Measurements from ENCODE around the gene TNNC1.

- TF ChIP-seq POLR2AphosphoS5 (IDR thresholded peaks at IDR 0.05; ENCODE audit: low read depth, low read length): no peak
- TF ChIP-seq TAF1 (IDR thresholded peaks at IDR 0.05; ENCODE audit: low read depth, low read length): no peak
These were observed 49.0 kb upstream of the TNNC1 start for GRCh38 chr3:52502808-52503350.
